BLaER1 treated with 17β-estradiol and CSF1 and Interleukin-3, amounts not matched to agents 10 nM and 100 nM (cell line): ENCODE measurements around the gene SPIB.

ENCODE experiments used
- H3K27ac ChIP-seq, 11 experiments: shearing (Covaris generic); formaldehyde crosslinking; 2 replicates each; pipeline ENCODE4 v1.8.1; 2022
- H3K27me3 ChIP-seq, 11 experiments: shearing (Covaris generic); formaldehyde crosslinking; 2 replicates each; pipeline ENCODE4 v1.8.1; 2022
- H3K36me3 ChIP-seq, 11 experiments: shearing (Covaris generic); formaldehyde crosslinking; 2 replicates each; pipeline ENCODE4 v1.8.1; 2022
- H3K4me1 ChIP-seq, 10 experiments: shearing (Covaris generic); formaldehyde crosslinking; 2 replicates each; pipeline ENCODE4 v1.8.1; 2022
- H3K4me2 ChIP-seq, 11 experiments: shearing (Covaris generic); formaldehyde crosslinking; 2 replicates each; pipeline ENCODE4 v1.8.1; 2022
- H3K4me3 ChIP-seq, 10 experiments: shearing (Covaris generic); formaldehyde crosslinking; 2 replicates each; pipeline ENCODE4 v1.8.1; 2022
- H3K9ac ChIP-seq, 11 experiments: shearing (Covaris generic); formaldehyde crosslinking; 2 replicates each; pipeline ENCODE4 v1.8.1; 2022
- H3K9me3 ChIP-seq, 11 experiments: shearing (Covaris generic); formaldehyde crosslinking; replicated peaks in 1 of 11; 2 replicates each; pipeline ENCODE4 v1.8.1; 2022
- H4K20me1 ChIP-seq, 11 experiments: shearing (Covaris generic); formaldehyde crosslinking; 2 replicates each; pipeline ENCODE4 v1.8.1; 2022
- Cebpa-rat ChIP-seq, 11 experiments: shearing (Covaris generic); IDR thresholded peaks; 2 replicates each; pipeline ENCODE4 v1.8.1; 2022

Gene SPIB

GRCh38 chr19:50447750-50448149 lies 29.0 kb downstream of the SPIB start:
- H3K9me3 ChIP-seq = peaks cover 0 to 12% (median 0%) of the 10 kb centered on the region in 11 experiments; a peak in 6 of 22 replicates
- no peaks in the 10 kb centered on the region for H3K27me3 ChIP-seq
- no peak overlapping the region for H3K4me2 ChIP-seq
- H3K36me3 ChIP-seq = no peaks in the 10 kb centered on the region
- TF ChIP-seq Cebpa-rat (IDR thresholded peaks at IDR 0.05) = no peak
- H3K4me3 ChIP-seq = no peak overlapping the region
- H3K27ac ChIP-seq = no peak overlapping the region
- H3K9ac ChIP-seq = no peak overlapping the region
- H4K20me1 ChIP-seq = no peaks in the 10 kb centered on the region; a peak in 1 of 22 replicates
- peaks cover 0 to 8% (median 6%) of the 10 kb centered on the region in 10 experiments; a peak in 8 of 20 replicates for H3K4me1 ChIP-seq

DNA sequence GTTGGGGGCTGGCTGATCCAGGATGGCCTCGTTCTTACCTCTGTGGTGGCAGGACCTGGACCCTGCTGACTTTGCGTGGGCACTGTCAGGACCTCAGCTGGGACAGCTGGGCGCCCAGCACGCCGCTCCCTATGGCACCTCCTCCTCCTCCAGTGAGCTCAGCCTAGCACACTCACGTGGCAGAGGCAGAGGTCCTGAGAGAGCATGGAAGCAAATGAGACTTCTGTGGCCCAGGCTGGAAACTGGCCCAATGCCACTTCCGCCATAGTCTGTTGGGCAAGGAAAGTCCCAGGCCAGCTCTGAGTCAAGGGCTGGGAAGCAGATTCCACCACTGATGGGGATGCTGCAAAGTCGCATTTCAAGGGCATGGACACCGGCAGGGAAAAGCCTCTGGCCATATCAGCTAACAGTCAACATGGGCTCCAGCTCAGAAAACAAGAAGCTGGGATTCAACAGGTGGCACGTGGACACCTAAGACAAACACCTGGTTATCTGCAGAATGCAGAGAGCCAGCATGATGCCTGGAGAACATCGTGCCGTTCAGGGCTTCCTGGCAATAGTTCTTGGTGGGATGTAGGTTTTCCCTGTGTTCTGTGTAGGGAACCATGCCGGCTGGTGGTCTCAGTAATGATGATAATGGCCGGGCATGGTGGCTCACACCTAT lies 30.6 kb downstream of the SPIB start:
- Histone ChIP-seq H4K20me1 (no peaks in the 10 kb centered on the region; a peak in 1 of 22 replicates), H3K27ac (no peak overlapping the region), H3K27me3 (no peaks in the 10 kb centered on the region)

GRCh38 chr19:50450369-50451222 lies 31.9 kb downstream of the SPIB start:
- H4K20me1 ChIP-seq = no peaks in the 10 kb centered on the region; a peak in 1 of 22 replicates
- H3K4me3 ChIP-seq = no peak overlapping the region
- no peak for TF ChIP-seq Cebpa-rat (IDR thresholded peaks at IDR 0.05)
- no peaks in the 10 kb centered on the region for H3K27me3 ChIP-seq
- no peak overlapping the region for H3K9ac ChIP-seq
- no peaks in the 10 kb centered on the region for H3K36me3 ChIP-seq
- peaks cover 0 to 12% (median 0%) of the 10 kb centered on the region in 11 experiments; a peak in 6 of 22 replicates for H3K9me3 ChIP-seq
- H3K4me1 ChIP-seq = peaks cover 0 to 8% (median 6%) of the 10 kb centered on the region in 10 experiments; a peak in 8 of 20 replicates
- H3K27ac ChIP-seq = no peak overlapping the region
- peak overlapping the region in 4 of 11 experiments; percentile 13 to 27 (median 18); a peak in 2 of 22 replicates for H3K4me2 ChIP-seq

More for the DNA sequence above, 30.6 kb downstream of the SPIB start:
- no peak overlapping the region for H3K9ac ChIP-seq
- no peak overlapping the region for H3K4me3 ChIP-seq
- no peaks in the 10 kb centered on the region for H3K36me3 ChIP-seq
- H3K4me2 ChIP-seq = no peak overlapping the region
- H3K9me3 ChIP-seq = peaks cover 0 to 12% (median 0%) of the 10 kb centered on the region in 11 experiments; a peak in 6 of 22 replicates
- no peak for TF ChIP-seq Cebpa-rat (IDR thresholded peaks at IDR 0.05)
- H3K4me1 ChIP-seq = peaks cover 0 to 8% (median 6%) of the 10 kb centered on the region in 10 experiments; a peak in 8 of 20 replicates

DNA sequence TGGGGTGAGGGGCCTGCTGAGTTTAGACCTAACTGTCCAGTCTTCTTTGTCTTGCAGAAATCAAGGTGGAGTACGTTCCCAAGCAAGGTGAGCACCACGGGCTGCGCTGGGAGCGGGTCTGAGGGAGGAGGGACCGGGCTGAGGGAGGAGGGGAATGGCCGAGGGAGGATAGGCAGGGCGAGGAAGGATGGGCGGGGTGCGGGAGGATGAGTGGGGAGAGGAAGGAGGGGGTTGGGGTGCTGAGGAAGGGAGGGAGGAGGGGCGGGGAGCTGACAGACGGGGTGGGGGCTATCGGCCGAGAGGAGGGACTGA lies 32.4 kb downstream of the SPIB start:
- H3K27ac ChIP-seq = no peak overlapping the region
- H3K36me3 ChIP-seq = no peaks in the 10 kb centered on the region
- H3K9ac ChIP-seq = no peak overlapping the region
- H3K4me3 ChIP-seq = no peak overlapping the region
- H3K9me3 ChIP-seq = peaks cover 0 to 12% (median 0%) of the 10 kb centered on the region in 11 experiments; a peak in 6 of 22 replicates
- peaks cover 0 to 8% (median 6%) of the 10 kb centered on the region in 10 experiments; a peak in 8 of 20 replicates for H3K4me1 ChIP-seq
- no peaks in the 10 kb centered on the region; a peak in 1 of 22 replicates for H4K20me1 ChIP-seq
- H3K27me3 ChIP-seq = no peaks in the 10 kb centered on the region
- H3K4me2 ChIP-seq = peak overlapping the region in 4 of 11 experiments; percentile 13 to 27 (median 18); a peak in 1 of 22 replicates
- no peak for TF ChIP-seq Cebpa-rat (IDR thresholded peaks at IDR 0.05)

DNA sequence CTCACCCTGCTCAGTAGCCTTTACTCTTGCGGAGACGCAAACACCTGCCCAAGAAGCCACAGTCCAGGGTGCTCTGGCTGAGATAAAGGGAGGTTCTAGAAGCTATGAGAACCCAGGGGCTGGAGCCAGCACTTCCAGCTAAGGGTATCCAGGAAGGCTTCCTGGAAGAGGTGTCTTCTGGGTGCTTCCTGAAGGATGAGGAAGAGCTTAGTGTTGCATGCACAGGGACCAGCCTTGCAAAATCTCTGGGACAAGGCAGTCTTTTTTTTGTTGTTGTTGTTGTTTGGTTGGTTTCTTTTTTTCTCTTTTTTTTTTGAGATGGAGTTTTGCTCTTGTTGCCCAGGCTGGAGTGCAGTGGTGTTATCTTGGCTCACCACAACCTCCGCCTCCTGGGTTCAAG lies 34.5 kb downstream of the SPIB start:
- Histone ChIP-seq H3K27me3 (no peaks in the 10 kb centered on the region), H4K20me1 (no peaks in the 10 kb centered on the region; a peak in 1 of 22 replicates), H3K36me3 (no peaks in the 10 kb centered on the region), H3K27ac (no peak overlapping the region), H3K4me3 (no peak overlapping the region), H3K9me3 (peaks cover 0 to 2% (median 0%) of the 10 kb centered on the region in 11 experiments; a peak in 5 of 22 replicates), H3K4me1 (peaks cover 0 to 8% (median 6%) of the 10 kb centered on the region in 10 experiments; a peak in 8 of 20 replicates), H3K9ac (no peak overlapping the region), H3K4me2 (no peak overlapping the region)
- TF ChIP-seq Cebpa-rat (IDR thresholded peaks at IDR 0.05) = no peak

GRCh38 chr19:50455992-50456391 lies 37.3 kb downstream of the SPIB start:
- H3K36me3 ChIP-seq = no peaks in the 10 kb centered on the region
- no peaks in the 10 kb centered on the region; a peak in 1 of 22 replicates for H4K20me1 ChIP-seq
- no peak overlapping the region for H3K4me3 ChIP-seq
- no peaks in the 10 kb centered on the region for H3K27me3 ChIP-seq
- H3K4me1 ChIP-seq = peaks cover 13 to 17% (median 16%) of the 10 kb centered on the region in 10 experiments
- no peak overlapping the region for H3K4me2 ChIP-seq
- H3K27ac ChIP-seq = no peak overlapping the region
- TF ChIP-seq Cebpa-rat (IDR thresholded peaks at IDR 0.05) = no peak
- no peaks in the 10 kb centered on the region; a peak in 1 of 22 replicates for H3K9me3 ChIP-seq
- no peak overlapping the region for H3K9ac ChIP-seq

DNA sequence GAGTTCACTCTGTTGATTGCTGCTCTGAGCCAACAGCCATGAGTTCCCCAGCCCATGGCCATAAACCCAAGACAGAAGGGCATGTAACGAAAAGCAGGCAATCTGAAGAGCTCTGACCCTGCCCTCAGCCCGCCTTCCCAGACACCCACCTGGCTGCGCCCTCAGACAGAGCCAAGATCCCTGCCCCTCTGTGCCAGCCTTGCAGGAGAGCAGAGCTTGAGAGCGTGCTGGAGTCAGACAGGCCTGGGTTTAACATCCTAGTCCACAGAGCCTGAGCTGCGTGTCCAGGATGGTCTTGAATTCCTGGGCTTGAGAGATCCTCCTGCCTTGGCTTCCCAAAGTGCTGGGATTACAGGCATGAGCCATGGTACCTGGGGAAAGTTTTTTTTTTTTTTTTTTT lies 38.6 kb downstream of the SPIB start:
- H3K9ac ChIP-seq = no peak overlapping the region
- H3K4me2 ChIP-seq = no peak overlapping the region
- no peak for TF ChIP-seq Cebpa-rat (IDR thresholded peaks at IDR 0.05)

DNA sequence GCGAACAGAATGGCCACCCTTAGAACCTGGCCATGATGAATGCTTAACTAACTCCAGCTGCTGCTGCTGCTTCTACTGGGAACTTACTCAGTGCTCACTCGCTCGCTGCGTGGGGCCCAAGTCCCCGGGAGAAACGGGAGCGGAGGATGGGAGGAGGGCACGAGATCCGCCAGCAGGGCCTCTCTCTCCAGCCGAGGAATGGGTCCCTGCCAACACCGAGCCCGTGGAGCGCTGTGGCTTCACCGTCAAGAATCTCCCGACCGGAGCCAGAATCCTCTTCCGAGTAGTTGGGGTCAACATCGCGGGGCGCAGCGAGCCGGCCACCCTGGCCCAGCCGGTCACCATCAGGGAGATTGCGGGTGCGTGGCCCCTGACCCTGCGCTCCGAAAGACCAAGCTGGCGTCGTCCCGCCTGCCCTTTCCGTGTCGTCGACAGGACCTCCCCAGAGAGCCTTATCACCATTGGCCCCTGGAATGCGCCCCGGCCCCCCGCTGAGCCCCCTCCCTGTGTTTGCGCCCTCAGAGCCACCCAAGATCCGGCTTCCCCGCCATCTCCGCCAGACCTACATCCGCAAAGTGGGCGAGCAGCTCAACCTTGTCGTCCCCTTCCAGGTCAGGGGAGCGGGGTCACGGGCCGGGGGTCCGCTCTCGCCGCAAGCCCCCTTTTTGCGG lies 39.8 kb downstream of the SPIB start:
- no peak for TF ChIP-seq Cebpa-rat (IDR thresholded peaks at IDR 0.05)
- no peaks in the 10 kb centered on the region for H3K27me3 ChIP-seq
- H3K4me1 ChIP-seq = peaks cover 14 to 25% (median 23%) of the 10 kb centered on the region in 10 experiments
- no peaks in the 10 kb centered on the region for H3K36me3 ChIP-seq
- no peaks in the 10 kb centered on the region; a peak in 1 of 22 replicates for H3K9me3 ChIP-seq
- no peak overlapping the region for H3K27ac ChIP-seq
- no peak overlapping the region for H3K9ac ChIP-seq
- no peak overlapping the region for H3K4me2 ChIP-seq
- no peak overlapping the region for H3K4me3 ChIP-seq
- no peaks in the 10 kb centered on the region for H4K20me1 ChIP-seq

More for the DNA sequence above, 38.6 kb downstream of the SPIB start:
- Histone ChIP-seq H3K4me1 (peaks cover 14 to 25% (median 23%) of the 10 kb centered on the region in 10 experiments), H3K27me3 (no peaks in the 10 kb centered on the region), H3K4me3 (no peak overlapping the region), H3K36me3 (no peaks in the 10 kb centered on the region), H4K20me1 (no peaks in the 10 kb centered on the region; a peak in 1 of 22 replicates), H3K27ac (no peak overlapping the region), H3K9me3 (no peaks in the 10 kb centered on the region; a peak in 1 of 22 replicates)

GRCh38 chr19:50459067-50459456 lies 40.3 kb downstream of the SPIB start:
- no peaks in the 10 kb centered on the region for H4K20me1 ChIP-seq
- no peak overlapping the region for H3K4me3 ChIP-seq
- no peak overlapping the region for H3K9ac ChIP-seq
- no peak overlapping the region for H3K27ac ChIP-seq
- no peaks in the 10 kb centered on the region; a peak in 1 of 22 replicates for H3K9me3 ChIP-seq
- TF ChIP-seq Cebpa-rat (IDR thresholded peaks at IDR 0.05) = no peak
- H3K27me3 ChIP-seq = no peaks in the 10 kb centered on the region
- no peaks in the 10 kb centered on the region for H3K36me3 ChIP-seq
- no peak overlapping the region for H3K4me2 ChIP-seq
- H3K4me1 ChIP-seq = peaks cover 14 to 25% (median 23%) of the 10 kb centered on the region in 10 experiments
